Amniotic stem cell (primary cell): ENCODE measurements around the gene TFDP1.

Experiments
- DNase-seq: peaks from one replicate; lab custom pipeline; 2025; lab: John Stamatoyannopoulos, UW

The TFDP1 gene

GRCh38 chr13:113598481-113598880 is 13.9 kb downstream of the TFDP1 start:
- no peak for DNase-seq

- DNase-seq, result no peak
These were observed 14.8 kb downstream of the TFDP1 start for GRCh38 chr13:113599391-113599790.

- DNase-seq, result no peak
These were observed 16.9 kb downstream of the TFDP1 start for GRCh38 chr13:113601166-113602070.

GRCh38 chr13:113602291-113602988 is 17.9 kb downstream of the TFDP1 start:
- no peak for DNase-seq

- DNase-seq, result no peak
These were observed 18.7 kb downstream of the TFDP1 start for GRCh38 chr13:113603116-113603710.

- no peak for DNase-seq
These were observed 19.6 kb downstream of the TFDP1 start for GRCh38 chr13:113604186-113604585.

- DNase-seq, result no peak
These were observed 20.9 kb downstream of the TFDP1 start for GRCh38 chr13:113605461-113605860.

GRCh38 chr13:113605866-113606438 is 21.4 kb downstream of the TFDP1 start:
- DNase-seq, result no peak

GRCh38 chr13:113607056-113607888 is 22.7 kb downstream of the TFDP1 start:
- DNase-seq, result no peak

GRCh38 chr13:113607889-113608635 is 23.5 kb downstream of the TFDP1 start:
- DNase-seq, result no peak

- no peak for DNase-seq
These were observed 24.5 kb downstream of the TFDP1 start for GRCh38 chr13:113608967-113609533.

GRCh38 chr13:113609616-113610015 is 25.1 kb downstream of the TFDP1 start:
- DNase-seq, result no peak

- no peak for DNase-seq
These were observed 25.7 kb downstream of the TFDP1 start for GRCh38 chr13:113610266-113610665.

GRCh38 chr13:113611996-113612395 is 27.4 kb downstream of the TFDP1 start:
- DNase-seq, result no peak

- no peak for DNase-seq
These were observed 28.1 kb downstream of the TFDP1 start for GRCh38 chr13:113612607-113613006.

GRCh38 chr13:113613789-113614379 is 29.3 kb downstream of the TFDP1 start:
- DNase-seq, result no peak

GRCh38 chr13:113616281-113616906 is 31.8 kb downstream of the TFDP1 start:
- no peak for DNase-seq

GRCh38 chr13:113616991-113617749 is 32.6 kb downstream of the TFDP1 start:
- DNase-seq, result no peak

- DNase-seq, result no peak
These were observed 33.4 kb downstream of the TFDP1 start for GRCh38 chr13:113617961-113618360.
